ENCODE results near the gene LARGE1. TPM values are rescaled to one million over a fixed set of nuclear protein-coding genes. Genes with fewer than 3 reads are reported as not detected.

The LARGE1 gene
- polyA plus RNA-seq, 3 donors: 0.05 to 0.13 TPM; not detected in 1

- Mint-ChIP-seq H3K36me3 (no peaks in the 10 kb centered on the region), H3K27me3 (ENCODE audit: low read depth in 3 of 3) (peaks cover 0 to 2% (median 0%) of the 10 kb centered on the region in 3 donors), H3K27ac (no peak overlapping the region), H3K4me1 (no peaks in the 10 kb centered on the region), H3K4me3 (no peak overlapping the region), H3K9me3 (peaks cover 5 to 44% (median 17%) of the 10 kb centered on the region in 7 donors)
- no peaks in the 10 kb centered on the region for H3K4me1 ChIP-seq (ENCODE audit: control insufficient read depth in 1 of 2, insufficient read depth in 2 of 2, low read length in 2 of 2)
- intact Hi-C loops (cut with micrococcal nuclease): no loop called here
- no peak overlapping the region for H3K4me2 ChIP-seq (replicated peaks; ENCODE audit: extremely low read depth, low read length, poor library complexity, severe bottlenecking)
- H3K9me3 ChIP-seq (replicated peaks in 1 of 2; ENCODE audit: control insufficient read depth in 1 of 2, insufficient read depth in 1 of 2, low read length in 2 of 2): peaks cover 20 to 24% of the 10 kb centered on the region in 2 donors
- H3K27me3 ChIP-seq (ENCODE audit: control insufficient read depth in 2 of 2, insufficient read depth in 2 of 2, low read length in 2 of 2): no peaks in the 10 kb centered on the region
- no peaks in the 10 kb centered on the region for H4K20me1 ChIP-seq (ENCODE audit: insufficient read depth, low read length)
- H3K27ac ChIP-seq (ENCODE audit: low read depth in 1 of 2, low read length in 2 of 2): no peak overlapping the region
- no peak overlapping the region for H3K9ac ChIP-seq (ENCODE audit: insufficient read depth, low read length, poor library complexity, severe bottlenecking)
- H3K4me3 ChIP-seq (replicated peaks in 1 of 3; ENCODE audit: low read depth in 2 of 3, low read length in 3 of 3): no peak overlapping the region
- H2AFZ ChIP-seq (ENCODE audit: insufficient read depth, low read depth, low read length, poor library complexity, severe bottlenecking): no peak overlapping the region
- TF ChIP-seq CTCF (IDR thresholded peaks at IDR 0.05): no peak
- H3K36me3 ChIP-seq (replicated peaks in 1 of 2; ENCODE audit: control insufficient read depth in 1 of 2, insufficient read depth in 2 of 2, low read length in 2 of 2): no peaks in the 10 kb centered on the region
- no peaks in the 10 kb centered on the region for H3K79me2 ChIP-seq (ENCODE audit: insufficient read depth, low read length)
- no peak for DNase-seq
- WGBS (ENCODE audit: insufficient coverage): no CpG with 5 or more reads among the region's 2 CpGs
Measured at GRCh38 chr22:33728847-33729246, 191.4 kb downstream of the LARGE1 start.

GRCh38 chr22:33726294-33726734 is 194.0 kb downstream of the LARGE1 start:
- no peak overlapping the region for H3K27ac Mint-ChIP-seq
- H3K36me3 ChIP-seq (replicated peaks in 1 of 2; ENCODE audit: control insufficient read depth in 1 of 2, insufficient read depth in 2 of 2, low read length in 2 of 2): no peaks in the 10 kb centered on the region
- no peaks in the 10 kb centered on the region for H3K36me3 Mint-ChIP-seq
- H2AFZ ChIP-seq (ENCODE audit: insufficient read depth, low read depth, low read length, poor library complexity, severe bottlenecking): no peak overlapping the region
- H3K4me3 Mint-ChIP-seq: no peak overlapping the region
- H4K20me1 ChIP-seq (ENCODE audit: insufficient read depth, low read length): no peaks in the 10 kb centered on the region
- H3K4me2 ChIP-seq (replicated peaks; ENCODE audit: extremely low read depth, low read length, poor library complexity, severe bottlenecking): no peak overlapping the region
- no peak for DNase-seq
- no peak overlapping the region for H3K27ac ChIP-seq (ENCODE audit: low read depth in 1 of 2, low read length in 2 of 2)
- WGBS (ENCODE audit: insufficient coverage): 100% methylated on average over 3 of the region's 3 CpGs
- no peaks in the 10 kb centered on the region for H3K79me2 ChIP-seq (ENCODE audit: insufficient read depth, low read length)
- no peaks in the 10 kb centered on the region for H3K27me3 ChIP-seq (ENCODE audit: control insufficient read depth in 2 of 2, insufficient read depth in 2 of 2, low read length in 2 of 2)
- no peaks in the 10 kb centered on the region for H3K4me1 ChIP-seq (ENCODE audit: control insufficient read depth in 1 of 2, insufficient read depth in 2 of 2, low read length in 2 of 2)
- H3K27me3 Mint-ChIP-seq (ENCODE audit: low read depth in 3 of 3): peaks cover 0 to 2% (median 0%) of the 10 kb centered on the region in 3 donors
- no peak overlapping the region for H3K9ac ChIP-seq (ENCODE audit: insufficient read depth, low read length, poor library complexity, severe bottlenecking)
- intact Hi-C loops (cut with micrococcal nuclease): no loop called here
- no peak for TF ChIP-seq CTCF (IDR thresholded peaks at IDR 0.05)
- no peaks in the 10 kb centered on the region for H3K4me1 Mint-ChIP-seq
- H3K9me3 ChIP-seq (replicated peaks in 1 of 2; ENCODE audit: control insufficient read depth in 1 of 2, insufficient read depth in 1 of 2, low read length in 2 of 2): peaks cover 18 to 20% of the 10 kb centered on the region in 2 donors
- H3K4me3 ChIP-seq (replicated peaks in 1 of 3; ENCODE audit: low read depth in 2 of 3, low read length in 3 of 3): no peak overlapping the region
- H3K9me3 Mint-ChIP-seq: peaks cover 13 to 41% (median 24%) of the 10 kb centered on the region in 7 donors
